HG03575 (cell line): ENCODE data around the gene PACSIN2.

Experiments
- ATAC-seq: cut with Tn5 transposase; IDR thresholded peaks from one replicate; pipeline ENCODE4 v1.9.1; 2021; ENCODE audit not compliant: unreplicated experiment, insufficient number of reproducible peaks, low FRiP score; ENCODE audit errors: extremely low read depth

Gene PACSIN2

GRCh38 chr22:42862045-42862734, 152.8 kb downstream of the PACSIN2 start:
- no peak for ATAC-seq

- no peak for ATAC-seq
These were observed 154.0 kb downstream of the PACSIN2 start for GRCh38 chr22:42860968-42861367.

- ATAC-seq, result no peak
These were observed 157.0 kb downstream of the PACSIN2 start for GRCh38 chr22:42857845-42858481.

- no peak for ATAC-seq
These were observed 157.9 kb downstream of the PACSIN2 start, which contains the start of gene ARFGAP3 for GRCh38 chr22:42856865-42857704. Gene ARFGAP3 (minus strand): TSS chr22:42857273. CDS start chr22:42857182, 91 bp downstream.

GRCh38 chr22:42856179-42856864, 158.6 kb downstream of the PACSIN2 start:
- ATAC-seq, result no peak

GRCh38 chr22:42855721-42856120, 159.2 kb downstream of the PACSIN2 start:
- no peak for ATAC-seq

GRCh38 chr22:42855211-42855610, 159.7 kb downstream of the PACSIN2 start:
- no peak for ATAC-seq

GRCh38 chr22:42848941-42849550, 165.9 kb downstream of the PACSIN2 start:
- no peak for ATAC-seq

- no peak for ATAC-seq
These were observed 167.8 kb downstream of the PACSIN2 start for GRCh38 chr22:42847110-42847509.

GRCh38 chr22:42844756-42845155, 170.2 kb downstream of the PACSIN2 start:
- ATAC-seq, result no peak

- ATAC-seq, result no peak
These were observed 172.1 kb downstream of the PACSIN2 start for GRCh38 chr22:42842658-42843370.

GRCh38 chr22:42841444-42841843, 173.5 kb downstream of the PACSIN2 start:
- no peak for ATAC-seq

- ATAC-seq, result no peak
These were observed 177.4 kb downstream of the PACSIN2 start for GRCh38 chr22:42837556-42837955.

- ATAC-seq, result no peak
These were observed 178.9 kb downstream of the PACSIN2 start for GRCh38 chr22:42836026-42836425.

- ATAC-seq, result no peak
These were observed 180.6 kb downstream of the PACSIN2 start for GRCh38 chr22:42834177-42834949.

GRCh38 chr22:42833104-42833503, 181.8 kb downstream of the PACSIN2 start:
- ATAC-seq, result no peak

GRCh38 chr22:42831712-42832111, 183.2 kb downstream of the PACSIN2 start:
- ATAC-seq, result no peak

- no peak for ATAC-seq
These were observed 184.8 kb downstream of the PACSIN2 start for GRCh38 chr22:42830161-42830560.
